IMR-90 (cell line): ENCODE measurements around the gene RTL1. TPM values are rescaled to one million over a fixed set of nuclear protein-coding genes. Genes with fewer than 3 reads are reported as not detected.

Experiments used
- ATAC-seq: fragments of 200-7000 bp; cut with Tn5 transposase; 2 replicates; pipeline ENCODE4 v1.9.1; 2020; ENCODE audit warnings: low read depth, mild to moderate bottlenecking, moderate library complexity
- BruUV-seq: library from RNA; stranded (reverse); fragments of 400-500 nt; replicated peaks from 2 replicates; lab custom pipeline; 2021; lab: Mats Ljungman, UMichigan
- CTCF ChIA-PET: fragments of 300-600 bp; formaldehyde crosslinking; extraction: SDS; loops from one replicate; lab custom pipeline; 2021; ENCODE audit warnings: antibody characterized with exemption; lab: Yijun Ruan, JAX
- POLR2A ChIA-PET: fragments of 300-600 bp; sonication (Branson Sonifier 250); formaldehyde crosslinking; loops from one replicate; lab custom pipeline; 2022; ENCODE audit warnings: antibody characterized with exemption; ENCODE audit not compliant: unreplicated experiment; lab: Charles Lee
- DNase-seq: peaks from one replicate; pipeline ENCODE4 v3.0.0; 2013
- H2AFZ ChIP-seq: replicated peaks from 2 replicates; pipeline ENCODE3; 2013; ENCODE audit warnings: low read length, mild to moderate bottlenecking; ENCODE audit not compliant: poor library complexity
- H2AK5ac ChIP-seq: 2 replicates; pipeline ENCODE4 v1.6.1; 2013; ENCODE audit warnings: low read depth, low read length, inconsistent platforms
- H2AK9ac ChIP-seq: replicated peaks from 2 replicates; pipeline ENCODE3; 2013; ENCODE audit warnings: mild to moderate bottlenecking, low read depth, low read length, moderate library complexity; ENCODE audit not compliant: poor library complexity
- H2BK120ac ChIP-seq: 2 replicates; pipeline ENCODE4 v1.6.1; 2013; ENCODE audit warnings: low read depth, low read length, inconsistent platforms
- H2BK15ac ChIP-seq: 3 replicates; pipeline ENCODE4 v1.6.1; 2013; ENCODE audit warnings: low read depth, low read length, inconsistent platforms
- H2BK20ac ChIP-seq: 2 replicates; pipeline ENCODE4 v1.6.1; 2013; ENCODE audit warnings: low read depth, mild to moderate bottlenecking, inconsistent platforms, low read length, moderate library complexity
- H2BK5ac ChIP-seq: 2 replicates; pipeline ENCODE4 v1.6.1; 2013; ENCODE audit warnings: mild to moderate bottlenecking, low read depth, low read length, inconsistent platforms; ENCODE audit not compliant: poor library complexity, severe bottlenecking
- H3K14ac ChIP-seq: replicated peaks from 2 replicates; pipeline ENCODE4 v1.6.1; 2013; ENCODE audit warnings: low read depth, low read length, inconsistent platforms
- H3K18ac ChIP-seq: 2 replicates; pipeline ENCODE4 v1.6.1; 2013; ENCODE audit warnings: low read depth, low read length, control low read depth
- H3K23ac ChIP-seq: 2 replicates; pipeline ENCODE4 v1.6.1; 2013; ENCODE audit warnings: low read depth, low read length, inconsistent platforms
- H3K27ac ChIP-seq: 2 replicates; pipeline ENCODE4 v1.5.1; 2013; ENCODE audit warnings: mild to moderate bottlenecking, control low read depth, low read length; ENCODE audit not compliant: insufficient read depth
- H3K27me3 ChIP-seq: 2 replicates; pipeline ENCODE4 v1.6.1; 2013; ENCODE audit warnings: low read length; ENCODE audit not compliant: control insufficient read depth, insufficient read depth
- H3K36me3 ChIP-seq: 2 replicates; pipeline ENCODE4 v1.6.1; 2013; ENCODE audit warnings: low read length, mixed read lengths; ENCODE audit not compliant: control insufficient read depth, insufficient read depth
- H3K4ac ChIP-seq: 2 replicates; pipeline ENCODE4 v1.6.1; 2013; ENCODE audit warnings: low read depth, low read length, inconsistent platforms
- H3K4me1 ChIP-seq: 2 replicates; pipeline ENCODE4 v1.6.1; 2013; ENCODE audit warnings: low read length, mixed read lengths; ENCODE audit not compliant: control insufficient read depth, insufficient read depth
- H3K4me2 ChIP-seq: 2 replicates; pipeline ENCODE4 v1.6.1; 2013; ENCODE audit warnings: low read depth, mild to moderate bottlenecking, control low read depth, low read length, moderate library complexity
- H3K4me3 ChIP-seq: 2 replicates; pipeline ENCODE4 v1.5.1; 2013; ENCODE audit warnings: low read depth, mild to moderate bottlenecking, control low read depth, low read length, moderate library complexity; ENCODE audit not compliant: insufficient read depth
- H3K56ac ChIP-seq: 2 replicates; pipeline ENCODE4 v1.6.1; 2013; ENCODE audit warnings: low read length, inconsistent platforms; ENCODE audit not compliant: insufficient read depth; ENCODE audit errors: extremely low read depth
- H3K79me1 ChIP-seq, 2 experiments: 2 replicates each; pipeline ENCODE4 v1.6.1; 2013; ENCODE audit warnings: low read length in 2 of 2, inconsistent platforms in 1 of 2, low read depth in 1 of 2
- H3K9ac ChIP-seq: 2 replicates; pipeline ENCODE4 v1.6.1; 2013; ENCODE audit warnings: low read depth, low read length, control low read depth
- H3K9me1 ChIP-seq: 2 replicates; pipeline ENCODE4 v1.6.1; 2013; ENCODE audit warnings: low read length, inconsistent platforms; ENCODE audit not compliant: insufficient read depth
- H3K9me3 ChIP-seq: 2 replicates; pipeline ENCODE4 v1.6.1; 2013; ENCODE audit warnings: low read length; ENCODE audit not compliant: control insufficient read depth, insufficient read depth
- H4K20me1 ChIP-seq: 2 replicates; pipeline ENCODE4 v1.6.1; 2013; ENCODE audit warnings: low read length, inconsistent platforms; ENCODE audit not compliant: insufficient read depth
- H4K5ac ChIP-seq: 2 replicates; pipeline ENCODE4 v1.6.1; 2013; ENCODE audit warnings: mild to moderate bottlenecking, low read depth, low read length, control low read depth
- H4K8ac ChIP-seq, 2 experiments: 2 replicates each; pipeline ENCODE4 v1.6.1; 2013; ENCODE audit warnings: low read depth in 2 of 2, low read length in 2 of 2, control low read depth in 1 of 2, inconsistent platforms in 1 of 2
- H4K91ac ChIP-seq: 2 replicates; pipeline ENCODE4 v1.6.1; 2013; ENCODE audit warnings: low read depth, low read length, inconsistent platforms; ENCODE audit not compliant: insufficient read depth
- CTCF ChIP-seq: conservative IDR thresholded peaks from 2 replicates; pipeline ENCODE4 v1.5.1; 2012; ENCODE audit warnings: mild to moderate bottlenecking, low read depth, low read length, improper control_type of control experiment
- ELK1 ChIP-seq: fragments of 150-350 bp; IDR thresholded peaks from 2 replicates; pipeline ENCODE4 v1.6.1; 2016; ENCODE audit warnings: low read depth, mild to moderate bottlenecking, low read length, moderate library complexity, borderline replicate concordance
- FOS ChIP-seq: fragments of 150-350 bp; IDR thresholded peaks from 2 replicates; pipeline ENCODE4 v1.6.1; 2016; ENCODE audit warnings: low read depth, low read length
- RCOR1 ChIP-seq: IDR thresholded peaks from 2 replicates; pipeline ENCODE4 v1.6.1; 2012; ENCODE audit warnings: mild to moderate bottlenecking, low read length, improper control_type of control experiment; ENCODE audit not compliant: insufficient replicate concordance
- SMC3 ChIP-seq: fragments of 150-350 bp; IDR thresholded peaks from 2 replicates; pipeline ENCODE4 v1.6.1; 2016; ENCODE audit warnings: low read depth, mild to moderate bottlenecking, antibody characterized with exemption, low read length, moderate library complexity
- WGBS, 2 experiments: methylation state at CpG; one replicate each; pipeline versions ENCODE4 v1.1.5 to v1.1.7; 2013; ENCODE audit warnings: missing lambda C conversion rate in 2 of 2; ENCODE audit not compliant: insufficient read length in 1 of 2; ENCODE audit errors: extremely low coverage in 2 of 2; 5-methylcytosine and 5-hydroxymethylcytosine counted together
- dilution Hi-C: fragments of 300-500 bp; cut with HindIII; formaldehyde crosslinking; loops from one replicate; pipeline ENCODE4 v1.14.3; 2018; ENCODE audit warnings: low sequenced_read_pairs; ENCODE audit not compliant: unreplicated experiment
- in situ Hi-C: fragments of 300-500 bp; cut with MboI; formaldehyde crosslinking; loops from 3 replicates; pipeline ENCODE4 v1.14.3; 2019; ENCODE audit warnings: low sequenced_read_pairs, inconsistent platforms, mixed read lengths
- intact Hi-C: fragments of 100-400 bp; cut with micrococcal nuclease; formaldehyde crosslinking; loops from 2 replicates; pipeline ENCODE4 v1.10.0; 2022
- polyA plus RNA-seq, 3 experiments: library from polyadenylated mRNA; depleted of rRNA; stranded (reverse); fragments of >200 nt; gene quantifications; 2 replicates each; pipeline ENCODE4 v1.2.3, GENCODE V29; 2012; ENCODE audit warnings: low replicate concordance in 1 of 3
- total RNA-seq: library from RNA; depleted of rRNA; stranded (reverse); fragments of >200 nt; gene quantifications from 2 replicates; pipeline ENCODE4 v1.2.3, GENCODE V29; 2012

The RTL1 gene
- total and polyA plus RNA-seq, 2 of the 4 experiments (the other 2 are of a cell fraction) = not detected

- ChIA-PET CTCF (no interaction called here), POLR2A (no interaction called here)
- H3K4me2 ChIP-seq = no peak overlapping the region
- TF ChIP-seq FOS (no peak), RCOR1 (no peak), CTCF (no peak), SMC3 (no peak), ELK1 (no peak)
- H3K23ac ChIP-seq = no peak overlapping the region
- intact Hi-C loops = no loop called here
- H4K91ac ChIP-seq = no peak overlapping the region
- H3K14ac ChIP-seq = no peak overlapping the region
- no peak overlapping the region for H3K4ac ChIP-seq
- H3K27me3 ChIP-seq = no peaks in the 10 kb centered on the region
- no TSS peak for BruUV-seq
- H3K4me3 ChIP-seq = no peak overlapping the region
- H3K4me1 ChIP-seq = no peaks in the 10 kb centered on the region; the same call in none of the 2 replicates
- H3K56ac ChIP-seq = no peak overlapping the region
- no peak overlapping the region for H3K18ac ChIP-seq
- no peak overlapping the region for H2AK9ac ChIP-seq
- peaks cover 100% of the 10 kb centered on the region for H4K20me1 ChIP-seq
- no peak overlapping the region for H4K8ac ChIP-seq
- H3K36me3 ChIP-seq = peaks cover 73% of the 10 kb centered on the region
- no peak for DNase-seq
- dilution Hi-C loops = no loop called here
- no peak overlapping the region for H2BK5ac ChIP-seq
- no CpG with 5 or more reads among the region's 19 CpGs for WGBS, 2 experiments
- H2BK120ac ChIP-seq = no peak overlapping the region
- H3K9ac ChIP-seq = no peak overlapping the region
- no peak overlapping the region for H2AFZ ChIP-seq
- H2BK20ac ChIP-seq = no peak overlapping the region
- peaks cover 5 to 80% of the 10 kb centered on the region in 2 experiments; a peak in 3 of 4 replicates for H3K79me1 ChIP-seq
- H3K9me1 ChIP-seq = peaks cover 11% of the 10 kb centered on the region
- no peaks in the 10 kb centered on the region for H3K9me3 ChIP-seq
- ATAC-seq = no peak
- no peak overlapping the region for H2BK15ac ChIP-seq
- H3K27ac ChIP-seq = no peak overlapping the region
- in situ Hi-C loops = no loop called here
- no peak overlapping the region for H4K5ac ChIP-seq
- H2AK5ac ChIP-seq = no peak overlapping the region
These were observed 42.9 kb downstream of the RTL1 start for GRCh38 chr14:100860556-100861187.
